Activated CD4-positive, CD25-positive, alpha-beta regulatory T cell treated with anti-CD3 and anti-CD28 coated beads, Interleukin-2, amount 50 U/mL, for 72 hours (primary cell): ENCODE results near the gene NCAM2.

ENCODE experiments used
- DNase-seq: peaks from one replicate; pipeline ENCODE4 v3.0.0; 2021

The NCAM2 gene

GRCh38 chr21:21179619-21180298, 181.6 kb downstream of the NCAM2 start:
- no peak for DNase-seq

DNA sequence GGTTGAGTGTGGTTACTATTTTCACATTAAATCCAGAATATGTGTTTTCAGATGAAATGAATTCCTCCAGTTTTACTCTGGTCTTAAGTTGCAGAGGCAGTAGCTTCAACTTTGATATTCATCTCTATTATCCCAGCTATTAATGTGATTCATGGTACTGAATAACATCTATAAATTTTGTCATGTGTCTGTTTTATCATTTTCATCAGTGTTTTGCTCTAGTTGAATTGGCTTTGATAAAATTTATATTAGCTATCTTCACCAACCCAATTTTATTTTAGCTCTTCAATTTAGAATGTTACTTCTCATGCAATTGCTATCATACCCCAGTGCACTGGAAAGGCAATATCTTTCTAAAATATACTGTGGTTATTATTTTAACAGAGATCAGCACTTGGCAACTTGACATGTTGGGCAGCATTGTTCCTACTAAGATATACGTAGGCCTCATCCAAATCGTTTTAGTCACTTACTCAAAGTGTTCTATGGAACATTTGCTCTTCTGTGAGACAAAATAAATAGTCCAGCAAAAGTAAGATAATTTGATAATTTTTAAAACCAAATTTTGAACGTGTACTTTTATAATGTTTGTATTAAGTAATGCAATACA, 184.3 kb downstream of the NCAM2 start:
- DNase-seq, result no peak

GRCh38 chr21:21183092-21183491, 184.9 kb downstream of the NCAM2 start:
- no peak for DNase-seq

DNA sequence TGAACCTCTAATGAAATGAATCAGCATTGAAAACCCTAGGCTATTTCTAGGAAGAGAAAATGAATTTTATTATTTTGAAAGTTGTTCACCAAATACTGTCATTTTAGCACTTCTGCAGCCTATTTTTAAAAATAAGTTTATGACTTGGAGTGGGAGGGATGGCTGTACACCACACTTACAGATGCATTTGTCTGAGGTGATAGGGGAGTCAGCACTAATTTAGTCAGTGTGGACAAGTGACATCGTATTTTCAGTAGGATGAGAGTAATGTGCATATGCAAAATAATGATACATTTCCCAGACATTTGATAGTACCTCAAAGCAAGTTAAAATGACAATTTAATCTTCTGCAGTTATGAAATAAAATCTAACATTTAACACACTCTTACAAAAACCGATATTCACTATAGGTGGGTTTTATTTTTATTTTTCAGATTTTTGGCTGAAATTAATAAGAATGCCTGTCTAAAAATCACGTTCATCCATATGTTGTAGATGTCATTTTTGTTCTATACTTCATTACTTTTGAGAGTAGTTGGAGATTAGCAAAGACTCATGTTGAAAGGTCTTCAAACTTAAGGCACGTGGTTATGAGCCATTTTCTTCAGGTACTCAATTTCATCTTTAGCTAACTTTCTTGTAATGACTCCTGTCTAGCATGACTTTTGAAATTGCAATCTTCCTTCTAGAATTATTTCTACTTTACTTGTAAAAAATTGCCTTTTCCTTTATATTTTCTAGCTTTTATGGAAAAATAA, 186.7 kb downstream of the NCAM2 start:
- DNase-seq, result no peak

- no peak for DNase-seq
Observed at GRCh38 chr21:21187579-21187978, 189.4 kb downstream of the NCAM2 start.

DNA sequence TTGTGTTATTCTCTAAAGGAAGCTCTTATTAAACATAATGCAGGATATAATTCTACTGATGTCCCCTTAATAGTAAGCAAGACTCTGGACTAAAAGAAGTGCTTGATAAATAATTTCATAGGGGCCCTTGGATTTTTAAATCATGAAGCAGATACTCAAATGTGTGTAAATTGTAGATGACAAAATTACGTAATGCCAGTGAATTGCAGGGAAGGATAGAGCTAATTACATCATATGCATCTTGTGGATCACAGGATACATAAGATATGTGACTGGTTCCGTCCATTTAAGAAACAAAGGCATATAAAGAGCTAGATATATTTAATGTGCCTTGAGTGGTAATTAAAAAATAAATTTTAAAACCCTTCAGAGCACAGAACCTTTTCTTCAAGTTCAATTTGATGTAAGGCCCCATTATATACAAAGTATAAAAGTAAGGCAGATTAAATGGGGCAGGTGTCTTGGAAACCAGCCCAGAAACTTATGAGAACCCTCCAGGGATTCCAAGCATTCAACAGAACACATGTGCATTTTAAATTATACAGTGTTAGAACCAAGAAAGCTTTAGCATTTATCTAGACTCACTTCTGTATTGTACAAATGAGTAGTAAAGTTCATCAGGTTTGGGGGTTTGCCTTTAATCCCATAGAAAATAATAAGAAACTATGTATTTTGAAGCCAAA, 190.4 kb downstream of the NCAM2 start:
- no peak for DNase-seq

- DNase-seq, result no peak
Observed at GRCh38 chr21:21195417-21195943, 197.3 kb downstream of the NCAM2 start.

DNA sequence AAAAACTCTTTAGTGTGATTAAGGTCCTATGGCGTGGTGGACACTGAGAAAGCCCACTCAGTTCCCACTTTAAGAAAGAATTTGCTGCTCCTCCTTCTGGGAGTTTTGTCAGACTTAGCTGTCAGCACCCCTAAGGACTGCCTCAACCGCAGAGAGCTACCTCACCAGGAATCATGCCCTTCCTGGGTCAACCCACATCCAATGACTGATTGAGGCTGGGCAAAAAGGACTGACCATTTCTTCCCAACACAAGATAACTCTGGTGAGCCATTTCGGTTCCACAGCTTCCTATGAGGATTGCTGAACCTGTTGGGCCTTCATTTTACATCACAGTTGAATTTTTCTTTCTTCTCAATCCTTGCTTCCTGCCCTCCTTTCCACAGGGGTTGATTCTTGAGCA, 197.9 kb downstream of the NCAM2 start:
- no peak for DNase-seq

GRCh38 chr21:21196848-21197247, 198.6 kb downstream of the NCAM2 start:
- no peak for DNase-seq

GRCh38 chr21:21199342-21200102, 201.3 kb downstream of the NCAM2 start:
- no peak for DNase-seq

GRCh38 chr21:21200103-21200938, 202.1 kb downstream of the NCAM2 start:
- DNase-seq, result no peak

DNA sequence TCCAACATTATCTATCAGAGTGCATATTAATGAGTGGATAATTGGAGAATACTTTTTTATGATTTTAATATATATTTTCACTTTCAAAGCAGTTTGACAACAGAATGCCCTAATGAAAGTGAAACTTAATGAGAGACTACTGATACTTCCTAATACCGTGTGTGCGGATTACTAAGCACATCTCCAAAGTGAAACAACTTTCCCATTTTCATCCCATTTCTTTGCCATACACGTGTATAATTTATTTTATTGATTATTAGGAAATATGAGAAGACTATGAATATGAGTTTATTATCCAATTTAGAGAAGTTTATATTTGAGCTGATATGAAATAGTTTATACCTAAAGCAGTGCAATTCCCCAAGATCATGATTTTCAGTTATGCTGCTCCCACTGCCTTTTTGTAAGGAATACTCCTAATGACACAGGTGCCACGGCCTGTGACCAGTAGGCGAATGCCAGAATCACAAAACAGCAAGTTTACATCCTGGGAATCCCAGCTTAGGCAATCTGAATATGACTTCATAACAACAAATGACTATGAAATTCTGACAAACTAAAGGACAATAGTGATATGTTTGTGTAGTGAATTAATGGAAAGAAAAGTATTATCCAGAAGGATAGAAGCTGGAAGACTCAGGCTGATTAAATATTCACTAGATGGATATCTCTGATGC, 202.9 kb downstream of the NCAM2 start:
- DNase-seq, result no peak

GRCh38 chr21:21203822-21204339, 205.7 kb downstream of the NCAM2 start:
- no peak for DNase-seq

- no peak for DNase-seq
Observed at GRCh38 chr21:21204366-21204996, 206.3 kb downstream of the NCAM2 start.

- no peak for DNase-seq
Observed at GRCh38 chr21:21205604-21206003, 207.4 kb downstream of the NCAM2 start.

GRCh38 chr21:21210552-21210951, 212.3 kb downstream of the NCAM2 start:
- no peak for DNase-seq

DNA sequence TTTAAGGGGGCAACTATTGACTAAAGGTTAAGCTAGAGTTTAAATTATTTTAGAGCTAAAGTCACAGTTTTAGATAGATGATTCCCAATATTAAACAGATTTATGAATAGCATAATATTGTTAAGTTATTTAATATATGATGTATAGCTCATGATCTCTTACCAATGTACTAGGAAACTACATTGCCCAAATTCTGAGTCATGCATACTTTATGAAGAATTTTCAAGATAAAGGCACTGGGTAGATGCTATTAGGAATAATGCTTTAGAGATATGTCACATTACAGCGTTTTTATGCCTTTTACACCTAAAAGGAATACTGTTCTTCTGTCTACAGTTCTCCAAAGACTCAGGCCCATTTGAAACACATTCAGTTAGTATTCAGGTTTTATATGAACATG, 215.1 kb downstream of the NCAM2 start:
- no peak for DNase-seq

DNA sequence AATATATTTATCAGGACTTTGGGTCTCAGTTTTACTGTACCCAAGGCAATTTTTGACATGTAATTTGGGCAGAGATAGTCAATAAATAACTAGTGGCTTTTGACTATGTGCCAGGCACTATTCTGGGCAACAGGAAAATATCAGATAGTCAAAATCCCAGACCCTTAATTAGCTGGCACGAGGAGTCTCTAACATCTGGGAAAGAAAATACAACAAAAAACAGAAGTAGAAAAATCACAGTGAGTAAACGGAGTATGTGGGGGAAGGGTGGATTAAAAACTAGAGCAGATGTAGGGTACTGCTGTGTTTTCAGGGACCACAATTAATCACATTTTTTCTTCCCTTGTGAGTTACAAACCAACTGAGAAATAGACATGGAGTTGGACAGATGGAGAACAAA, 217.8 kb downstream of the NCAM2 start:
- DNase-seq, result no peak

- no peak for DNase-seq
Observed at GRCh38 chr21:21226472-21226871, 228.3 kb downstream of the NCAM2 start.

GRCh38 chr21:21230672-21231071, 232.5 kb downstream of the NCAM2 start:
- DNase-seq, result no peak
